Measurements from ENCODE around the gene EIF5B.

EIF5B gene

GRCh38 chr2:99417396-99417795, 80.2 kb downstream of the EIF5B start:
- no peaks in the 10 kb centered on the region for H3K9me3 ChIP-seq (ENCODE audit: control insufficient read depth, insufficient read depth, low read length)
- no peak overlapping the region for H3K4me3 ChIP-seq (ENCODE audit: low read length)
- H3F3A ChIP-seq (ENCODE audit: control insufficient read depth, insufficient read depth) = 0 out of 2 replicates have a peak, but pooled peaks cover 2% of the 10 kb centered on the region
- H3K36me3 ChIP-seq (ENCODE audit: control insufficient read depth, low read length) = peaks cover 96% of the 10 kb centered on the region
- no peaks in the 10 kb centered on the region for H3K27me3 ChIP-seq (ENCODE audit: control insufficient read depth, low read length)
- H3K4me1 ChIP-seq (ENCODE audit: control insufficient read depth, low read length) = no peaks in the 10 kb centered on the region
- no peak overlapping the region for H3K4me2 ChIP-seq (ENCODE audit: low read length)
- H4K20me1 ChIP-seq (ENCODE audit: control insufficient read depth, insufficient read depth, low read depth, low read length) = no peaks in the 10 kb centered on the region
- H3K27ac ChIP-seq (ENCODE audit: low read depth, low read length) = no peak overlapping the region
- TF ChIP-seq EZH2phosphoT487 (IDR thresholded peaks at IDR 0.05; ENCODE audit: borderline replicate concordance, low read length) (no peak), CTCF (IDR thresholded peaks at IDR 0.05; ENCODE audit: low read depth, low read length, poor library complexity, severe bottlenecking) (no peak)
- no peaks in the 10 kb centered on the region for H3K9me2 ChIP-seq (replicated peaks; ENCODE audit: control insufficient read depth, low read length)
- H3K79me2 ChIP-seq (ENCODE audit: control insufficient read depth, low read length) = no peaks in the 10 kb centered on the region

DNA sequence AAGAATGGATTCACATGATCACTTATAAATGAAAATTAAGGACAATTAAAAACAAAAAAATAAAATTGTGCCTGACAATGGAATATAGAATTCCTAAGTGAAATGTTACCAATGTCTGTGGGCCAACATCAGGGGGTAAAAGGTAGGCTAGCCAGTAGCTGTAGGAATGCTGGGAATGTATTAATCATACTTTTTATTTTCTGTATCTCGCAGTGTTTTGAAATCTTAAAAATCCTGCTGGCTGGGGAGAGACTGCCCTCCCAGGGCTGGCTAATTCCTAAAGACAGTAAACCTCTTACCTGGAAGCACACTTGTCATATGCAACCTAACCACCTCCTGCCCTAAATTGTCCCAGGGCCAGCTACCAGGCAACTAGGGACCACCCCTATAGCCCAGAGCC, 82.8 kb downstream of the EIF5B start:
- H3K4me3 ChIP-seq (ENCODE audit: low read length) = no peak overlapping the region
- no peak overlapping the region for H3K4me2 ChIP-seq (ENCODE audit: low read length)
- no peaks in the 10 kb centered on the region for H3K9me3 ChIP-seq (ENCODE audit: control insufficient read depth, insufficient read depth, low read length)
- TF ChIP-seq CTCF (IDR thresholded peaks at IDR 0.05; ENCODE audit: low read depth, low read length, poor library complexity, severe bottlenecking) = no peak
- H4K20me1 ChIP-seq (ENCODE audit: control insufficient read depth, insufficient read depth, low read depth, low read length) = no peaks in the 10 kb centered on the region
- H3K36me3 ChIP-seq (ENCODE audit: control insufficient read depth, low read length) = peaks cover 92% of the 10 kb centered on the region
- no peaks in the 10 kb centered on the region for H3K9me2 ChIP-seq (replicated peaks; ENCODE audit: control insufficient read depth, low read length)
- 0 out of 2 replicates have a peak, but pooled peaks cover 2% of the 10 kb centered on the region for H3F3A ChIP-seq (ENCODE audit: control insufficient read depth, insufficient read depth)
- no peaks in the 10 kb centered on the region for H3K4me1 ChIP-seq (ENCODE audit: control insufficient read depth, low read length)
- H3K27me3 ChIP-seq (ENCODE audit: control insufficient read depth, low read length) = no peaks in the 10 kb centered on the region
- H3K27ac ChIP-seq (ENCODE audit: low read depth, low read length) = no peak overlapping the region
- H3K79me2 ChIP-seq (ENCODE audit: control insufficient read depth, low read length) = no peaks in the 10 kb centered on the region

DNA sequence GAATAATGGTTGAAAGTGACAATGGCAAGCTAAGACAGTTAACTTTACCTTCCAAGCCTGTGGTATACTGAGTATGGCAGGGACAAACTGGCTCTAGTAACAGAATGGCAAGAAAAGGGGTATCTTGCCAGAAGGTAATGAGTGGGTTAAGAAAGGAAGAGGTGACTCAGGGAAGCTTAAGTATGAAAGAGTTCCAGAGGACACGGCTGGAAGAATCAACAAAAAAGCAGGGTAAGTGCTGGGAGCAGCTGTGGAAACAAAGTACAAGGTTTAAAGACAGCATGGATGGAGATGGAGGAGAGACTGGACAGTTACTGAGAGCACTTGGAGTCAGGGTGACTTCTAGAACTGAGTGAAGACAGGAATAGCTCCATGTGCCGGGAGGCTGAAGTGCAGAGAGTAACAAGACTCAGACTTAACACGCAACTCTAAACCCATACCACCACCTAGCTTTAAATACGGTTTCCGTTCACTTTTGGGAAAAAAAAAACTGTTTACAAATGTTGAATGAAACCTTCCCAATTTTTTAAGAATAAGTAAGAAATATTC, 83.6 kb downstream of the EIF5B start:
- Histone ChIP-seq H3K36me3 (ENCODE audit: control insufficient read depth, low read length) (peaks cover 91% of the 10 kb centered on the region), H3K27ac (ENCODE audit: low read depth, low read length) (no peak overlapping the region)

More for the DNA sequence above, 83.6 kb downstream of the EIF5B start:
- Histone ChIP-seq H3K79me2 (ENCODE audit: control insufficient read depth, low read length) (no peaks in the 10 kb centered on the region), H3K27me3 (ENCODE audit: control insufficient read depth, low read length) (no peaks in the 10 kb centered on the region), H3K4me3 (ENCODE audit: low read length) (no peak overlapping the region), H3F3A (ENCODE audit: control insufficient read depth, insufficient read depth) (0 out of 2 replicates have a peak, but pooled peaks cover 2% of the 10 kb centered on the region), H3K9me2 (replicated peaks; ENCODE audit: control insufficient read depth, low read length) (no peaks in the 10 kb centered on the region), H3K4me1 (ENCODE audit: control insufficient read depth, low read length) (no peaks in the 10 kb centered on the region), H3K4me2 (ENCODE audit: low read length) (no peak overlapping the region), H4K20me1 (ENCODE audit: control insufficient read depth, insufficient read depth, low read depth, low read length) (no peaks in the 10 kb centered on the region), H3K9me3 (ENCODE audit: control insufficient read depth, insufficient read depth, low read length) (no peaks in the 10 kb centered on the region)
- TF ChIP-seq CTCF (IDR thresholded peaks at IDR 0.05; ENCODE audit: low read depth, low read length, poor library complexity, severe bottlenecking) (no peak), EZH2phosphoT487 (IDR thresholded peaks at IDR 0.05; ENCODE audit: borderline replicate concordance, low read length) (no peak)
